ENCODE data around the gene MC4R.

- TF ChIP-seq CTCF (IDR thresholded peaks at IDR 0.05; ENCODE audit: insufficient read depth, low read length, poor library complexity, severe bottlenecking), result no peak
- TF ChIP-seq EZH2phosphoT487 (conservative IDR thresholded peaks at IDR 0.05; ENCODE audit: low read length), result no peak
Measured at GRCh38 chr18:60327880-60328279, 44.7 kb downstream of the MC4R start.
